IPS-15b (cell line): ENCODE measurements around the gene MAGI1.

Experiments used
- H3K27me3 ChIP-seq: one replicate; pipeline ENCODE4 v1.6.1; 2013; ENCODE audit warnings: low read length; ENCODE audit not compliant: control insufficient read depth, insufficient read depth
- H3K36me3 ChIP-seq: one replicate; pipeline ENCODE4 v1.6.1; 2013; ENCODE audit warnings: low read length; ENCODE audit not compliant: control insufficient read depth, insufficient read depth
- H3K4me1 ChIP-seq: one replicate; pipeline ENCODE4 v1.6.1; 2013; ENCODE audit warnings: mild to moderate bottlenecking, low read length; ENCODE audit not compliant: control insufficient read depth, insufficient read depth
- H3K4me3 ChIP-seq: one replicate; pipeline ENCODE4 v1.5.1; 2013; ENCODE audit warnings: low read depth, low read length
- H3K9ac ChIP-seq: one replicate; pipeline ENCODE4 v1.6.1; 2013; ENCODE audit warnings: low read depth, mild to moderate bottlenecking, low read length
- H3K9me3 ChIP-seq: one replicate; pipeline ENCODE4 v1.6.1; 2013; ENCODE audit warnings: mild to moderate bottlenecking, low read length; ENCODE audit not compliant: control insufficient read depth, insufficient read depth

MAGI1 gene

GRCh38 chr3:65950340-65951326, 88.1 kb downstream of the MAGI1 start:
- Histone ChIP-seq H3K4me1 (peaks cover 42% of the 10 kb centered on the region), H3K9me3 (no peaks in the 10 kb centered on the region), H3K9ac (no peak overlapping the region), H3K4me3 (no peak overlapping the region), H3K36me3 (no peaks in the 10 kb centered on the region), H3K27me3 (no peaks in the 10 kb centered on the region)

DNA sequence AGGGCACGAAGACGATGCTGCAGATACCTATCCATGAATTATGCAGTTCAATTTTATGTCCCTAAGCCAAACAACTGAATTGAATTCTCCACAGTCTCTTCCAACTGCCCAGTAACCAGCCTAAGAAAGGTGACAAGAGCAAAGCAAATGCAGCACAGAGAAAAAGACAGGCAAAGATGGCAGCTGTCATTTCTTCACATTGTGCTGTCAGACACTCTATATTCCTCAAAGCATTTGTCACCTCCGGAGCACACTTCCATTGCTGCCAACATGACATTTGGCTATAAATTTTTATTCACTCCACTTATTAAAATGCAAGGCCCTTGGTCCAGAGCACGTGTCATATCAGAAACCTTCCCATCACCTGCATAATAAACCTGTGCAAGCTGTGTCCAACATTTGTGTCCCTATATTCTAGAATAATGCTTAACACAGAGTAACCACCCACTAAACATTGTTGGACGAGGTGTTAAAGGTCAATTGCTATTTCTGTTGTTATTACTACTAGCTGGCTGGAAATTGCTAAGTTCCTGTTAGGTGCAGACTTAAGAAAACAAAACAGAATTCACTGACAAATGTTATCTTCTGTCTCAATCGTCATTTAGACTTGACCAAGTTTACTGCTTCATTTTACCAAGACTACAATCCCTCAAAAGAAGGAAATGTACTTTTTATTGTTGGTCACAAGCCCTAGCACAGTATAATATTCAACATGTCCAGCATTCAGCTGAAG, 89.7 kb downstream of the MAGI1 start:
- no peaks in the 10 kb centered on the region for H3K36me3 ChIP-seq
- no peaks in the 10 kb centered on the region for H3K9me3 ChIP-seq
- H3K4me1 ChIP-seq, result peaks cover 37% of the 10 kb centered on the region
- H3K27me3 ChIP-seq, result no peaks in the 10 kb centered on the region
- no peak overlapping the region for H3K9ac ChIP-seq
- H3K4me3 ChIP-seq, result no peak overlapping the region

GRCh38 chr3:65946438-65946837, 92.3 kb downstream of the MAGI1 start:
- no peaks in the 10 kb centered on the region for H3K36me3 ChIP-seq
- H3K9me3 ChIP-seq, result no peaks in the 10 kb centered on the region
- no peak overlapping the region for H3K9ac ChIP-seq
- peaks cover 28% of the 10 kb centered on the region for H3K4me1 ChIP-seq
- no peak overlapping the region for H3K4me3 ChIP-seq
- H3K27me3 ChIP-seq, result no peaks in the 10 kb centered on the region

- Histone ChIP-seq H3K9me3 (no peaks in the 10 kb centered on the region), H3K9ac (no peak overlapping the region), H3K4me1 (peaks cover 28% of the 10 kb centered on the region), H3K36me3 (no peaks in the 10 kb centered on the region), H3K4me3 (no peak overlapping the region), H3K27me3 (no peaks in the 10 kb centered on the region)
Observed at GRCh38 chr3:65945953-65946352, 92.8 kb downstream of the MAGI1 start.

GRCh38 chr3:65945480-65945879, 93.2 kb downstream of the MAGI1 start:
- no peak overlapping the region for H3K9ac ChIP-seq
- no peaks in the 10 kb centered on the region for H3K36me3 ChIP-seq
- no peaks in the 10 kb centered on the region for H3K9me3 ChIP-seq
- no peaks in the 10 kb centered on the region for H3K27me3 ChIP-seq
- H3K4me1 ChIP-seq, result peaks cover 23% of the 10 kb centered on the region
- H3K4me3 ChIP-seq, result no peak overlapping the region

DNA sequence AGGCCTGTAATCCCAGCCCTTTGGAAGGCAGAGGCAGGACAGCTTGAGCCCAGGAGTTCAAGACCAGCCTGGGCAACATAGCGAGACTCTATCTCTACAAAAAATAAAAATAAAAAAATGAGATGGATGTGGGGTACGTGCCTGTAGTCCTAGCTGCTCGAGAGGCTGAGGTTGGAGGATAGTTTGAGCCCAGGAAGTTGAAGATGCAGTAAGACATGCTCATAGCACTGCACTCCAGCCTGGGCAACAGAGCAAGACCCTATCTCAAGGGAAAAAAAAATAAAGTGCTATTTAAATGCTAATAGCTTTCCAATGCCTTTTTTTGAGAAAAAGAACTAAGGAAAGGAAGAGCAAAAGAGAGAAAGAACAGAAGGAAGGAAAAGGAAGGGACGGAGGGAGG, 94.5 kb downstream of the MAGI1 start:
- Histone ChIP-seq H3K36me3 (no peaks in the 10 kb centered on the region), H3K9me3 (no peaks in the 10 kb centered on the region), H3K4me3 (no peak overlapping the region), H3K9ac (no peak overlapping the region), H3K4me1 (peaks cover 19% of the 10 kb centered on the region), H3K27me3 (no peaks in the 10 kb centered on the region)

DNA sequence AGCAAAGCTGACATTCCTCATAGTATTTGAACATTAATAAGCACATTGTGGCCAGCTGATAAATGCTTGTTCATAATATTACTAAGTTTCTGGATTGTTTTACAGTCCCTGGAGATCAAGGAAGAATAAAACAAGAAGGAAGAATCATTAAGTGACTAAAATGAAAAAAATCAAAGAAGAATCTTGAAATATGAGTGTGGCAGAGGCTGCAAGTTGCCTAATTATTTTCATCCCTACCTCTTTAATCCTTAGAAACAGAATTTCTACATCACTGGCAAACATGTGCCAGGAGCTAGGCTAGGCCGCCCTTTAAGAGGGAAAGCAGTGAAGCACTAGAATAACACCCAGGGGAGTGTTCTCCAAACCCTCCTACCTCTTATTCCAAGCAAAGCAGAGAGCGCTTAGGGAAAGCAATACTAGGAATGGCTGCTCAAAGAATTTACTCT, 98.9 kb downstream of the MAGI1 start:
- H3K4me1 ChIP-seq, result peaks cover 8% of the 10 kb centered on the region
- H3K27me3 ChIP-seq, result no peaks in the 10 kb centered on the region
- H3K9ac ChIP-seq, result no peak overlapping the region
- H3K4me3 ChIP-seq, result no peak overlapping the region
- no peaks in the 10 kb centered on the region for H3K36me3 ChIP-seq
- H3K9me3 ChIP-seq, result no peaks in the 10 kb centered on the region

- no peak overlapping the region for H3K9ac ChIP-seq
- peaks cover 8% of the 10 kb centered on the region for H3K4me1 ChIP-seq
- no peaks in the 10 kb centered on the region for H3K9me3 ChIP-seq
Observed at GRCh38 chr3:65939184-65939583, 99.5 kb downstream of the MAGI1 start.

DNA sequence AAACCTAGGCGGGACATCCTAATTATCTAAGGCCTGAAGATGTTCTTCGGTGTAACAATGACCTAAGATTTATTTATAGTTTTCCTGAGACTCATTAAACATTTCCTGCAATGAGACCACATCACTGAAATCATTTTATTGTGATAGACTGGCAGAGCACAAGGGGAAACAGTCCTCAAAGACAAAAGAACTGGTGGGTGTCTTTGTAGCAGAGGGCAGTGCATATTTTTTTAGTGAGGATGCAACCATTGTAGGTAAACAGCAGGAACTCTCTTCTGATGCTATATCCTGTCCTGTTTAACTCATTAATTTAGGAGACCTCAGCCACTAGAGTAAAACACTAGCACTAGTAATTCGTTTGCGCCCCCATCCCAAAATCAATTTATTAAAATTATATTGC, 100.0 kb downstream of the MAGI1 start:
- H3K9me3 ChIP-seq, result no peaks in the 10 kb centered on the region
- peaks cover 8% of the 10 kb centered on the region for H3K4me1 ChIP-seq
- no peaks in the 10 kb centered on the region for H3K27me3 ChIP-seq
- H3K36me3 ChIP-seq, result no peaks in the 10 kb centered on the region
- H3K4me3 ChIP-seq, result no peak overlapping the region
- no peak overlapping the region for H3K9ac ChIP-seq

More at GRCh38 chr3:65939184-65939583, 99.5 kb downstream of the MAGI1 start:
- H3K36me3 ChIP-seq, result no peaks in the 10 kb centered on the region
- H3K4me3 ChIP-seq, result no peak overlapping the region
- no peaks in the 10 kb centered on the region for H3K27me3 ChIP-seq

GRCh38 chr3:65938147-65938546, 100.6 kb downstream of the MAGI1 start:
- Histone ChIP-seq H3K4me3 (no peak overlapping the region), H3K9me3 (no peaks in the 10 kb centered on the region), H3K27me3 (no peaks in the 10 kb centered on the region), H3K4me1 (peaks cover 8% of the 10 kb centered on the region), H3K36me3 (no peaks in the 10 kb centered on the region), H3K9ac (no peak overlapping the region)

DNA sequence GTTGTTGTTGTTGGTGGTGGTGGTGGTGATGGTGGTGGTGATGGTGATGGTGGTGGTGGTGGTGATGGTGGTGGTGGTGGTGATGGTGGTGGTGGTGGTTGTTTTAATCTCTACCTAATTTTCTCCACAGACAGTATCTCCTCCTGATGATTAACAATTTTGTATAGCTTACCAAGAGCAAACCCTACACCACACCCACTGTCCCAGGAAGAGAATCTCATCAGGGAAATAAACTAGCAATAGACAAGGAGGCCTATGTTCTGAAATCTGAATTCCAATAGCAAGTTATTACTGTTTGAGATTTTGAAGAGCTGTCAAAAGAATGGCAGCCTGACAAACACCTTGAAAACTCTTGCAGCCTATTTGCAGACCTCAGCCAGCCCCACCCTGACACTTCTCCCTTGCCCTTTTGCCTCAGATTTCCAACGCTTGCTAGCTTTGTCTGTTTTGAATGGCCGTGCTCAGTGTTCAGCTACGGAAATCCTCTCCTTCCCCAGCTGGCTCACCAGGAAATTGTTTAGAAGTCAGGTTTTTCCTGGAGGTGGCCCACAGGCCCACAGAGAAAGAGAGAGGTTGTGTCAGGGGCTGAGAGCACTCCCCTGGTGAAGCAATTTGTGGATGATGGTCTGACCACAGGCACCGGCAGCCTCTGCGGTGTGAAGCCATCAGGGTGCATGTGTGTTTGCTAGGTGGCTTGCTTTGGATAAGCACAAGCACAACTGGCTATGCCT, 101.6 kb downstream of the MAGI1 start:
- Histone ChIP-seq H3K36me3 (no peaks in the 10 kb centered on the region), H3K9ac (no peak overlapping the region), H3K27me3 (no peaks in the 10 kb centered on the region), H3K4me3 (no peak overlapping the region), H3K9me3 (no peaks in the 10 kb centered on the region), H3K4me1 (peaks cover 8% of the 10 kb centered on the region)
